Measurements from ENCODE around the gene HHLA2.
"Not testable (repeated sequence)": the region's sequence is repeated elsewhere in the genome, so short reads cannot be mapped to it uniquely, and the experiment has no call there.

The HHLA2 gene

GRCh38 chr3:108287146-108287545, 9.2 kb upstream of the HHLA2 start:
- TF ChIP-seq CTCF (conservative IDR thresholded peaks at IDR 0.05; ENCODE audit: control insufficient read depth, insufficient read depth, low read depth, low read length) = no peak
- H3K4me3 ChIP-seq (ENCODE audit: control insufficient read depth, low read depth, low read length) = no peak overlapping the region
- peak; percentile 12 for DNase-seq (ENCODE audit: low read depth)

- not testable (repeated sequence) for H3K4me3 ChIP-seq (ENCODE audit: control insufficient read depth, low read depth, low read length); DNase-seq (ENCODE audit: low read depth)
Observed at GRCh38 chr3:108288193-108288592, 8.2 kb upstream of the HHLA2 start.

- TF ChIP-seq CTCF (conservative IDR thresholded peaks at IDR 0.05; ENCODE audit: control insufficient read depth, insufficient read depth, low read depth, low read length) = no peak
Observed at GRCh38 chr3:108289159-108289558, 7.2 kb upstream of the HHLA2 start.

GRCh38 chr3:108292450-108292849, 3.9 kb upstream of the HHLA2 start:
- H3K4me3 ChIP-seq (ENCODE audit: control insufficient read depth, low read depth, low read length) = no peak overlapping the region
- TF ChIP-seq CTCF (conservative IDR thresholded peaks at IDR 0.05; ENCODE audit: control insufficient read depth, insufficient read depth, low read depth, low read length) = no peak
- DNase-seq (ENCODE audit: low read depth) = no peak

More at GRCh38 chr3:108289159-108289558, 7.2 kb upstream of the HHLA2 start:
- H3K4me3 ChIP-seq (ENCODE audit: control insufficient read depth, low read depth, low read length) = no peak overlapping the region
- DNase-seq (ENCODE audit: low read depth) = no peak

- no peak overlapping the region for H3K4me3 ChIP-seq (ENCODE audit: control insufficient read depth, low read depth, low read length)
- TF ChIP-seq CTCF (conservative IDR thresholded peaks at IDR 0.05; ENCODE audit: control insufficient read depth, insufficient read depth, low read depth, low read length) = no peak
- no peak for DNase-seq (ENCODE audit: low read depth)
Observed at GRCh38 chr3:108292905-108293328, 3.4 kb upstream of the HHLA2 start.

GRCh38 chr3:108293858-108294257, 2.5 kb upstream of the HHLA2 start:
- H3K4me3 ChIP-seq (ENCODE audit: control insufficient read depth, low read depth, low read length) = no peak overlapping the region
- TF ChIP-seq CTCF (conservative IDR thresholded peaks at IDR 0.05; ENCODE audit: control insufficient read depth, insufficient read depth, low read depth, low read length) = no peak
- no peak for DNase-seq (ENCODE audit: low read depth)

GRCh38 chr3:108295421-108296175, 750 bp upstream of the HHLA2 start:
- TF ChIP-seq CTCF (conservative IDR thresholded peaks at IDR 0.05; ENCODE audit: control insufficient read depth, insufficient read depth, low read depth, low read length) = no peak
- DNase-seq (ENCODE audit: low read depth) = no peak
- no peak overlapping the region for H3K4me3 ChIP-seq (ENCODE audit: control insufficient read depth, low read depth, low read length)

Data from fibroblast of mammary gland (primary cell).